HG02763 (cell line): ENCODE measurements around the gene DDX60.
"Not testable (repeated sequence)": the region's sequence is repeated elsewhere in the genome, so short reads cannot be mapped to it uniquely, and the experiment has no call there.

ENCODE experiments used
- ATAC-seq: cut with Tn5 transposase; IDR thresholded peaks from one replicate; pipeline ENCODE4 v1.9.1; 2021; ENCODE audit warnings: mild to moderate bottlenecking, moderate library complexity; ENCODE audit not compliant: unreplicated experiment

DDX60 gene

DNA sequence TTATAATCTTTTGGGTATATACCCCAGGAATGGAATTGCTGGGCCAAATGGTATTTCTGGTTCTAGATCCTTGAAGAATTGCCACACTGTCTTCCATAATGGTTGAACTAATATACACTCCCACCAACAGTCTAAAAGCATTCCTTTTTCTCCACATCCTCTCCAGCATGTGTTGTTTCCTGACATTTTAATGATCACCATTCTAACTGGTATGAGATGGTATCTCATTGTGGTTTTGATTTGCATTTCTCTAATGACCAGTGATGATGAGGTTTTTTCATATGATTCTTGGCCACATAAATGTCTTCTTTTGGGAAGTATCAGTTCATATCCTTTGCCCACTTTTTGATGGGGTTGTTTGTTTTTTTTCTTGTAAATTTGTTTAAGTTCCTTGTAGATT is 105.0 kb downstream of the DDX60 start:
- not testable (repeated sequence) for ATAC-seq

GRCh38 chr4:168212656-168213055 is 105.9 kb downstream of the DDX60 start:
- no peak for ATAC-seq

DNA sequence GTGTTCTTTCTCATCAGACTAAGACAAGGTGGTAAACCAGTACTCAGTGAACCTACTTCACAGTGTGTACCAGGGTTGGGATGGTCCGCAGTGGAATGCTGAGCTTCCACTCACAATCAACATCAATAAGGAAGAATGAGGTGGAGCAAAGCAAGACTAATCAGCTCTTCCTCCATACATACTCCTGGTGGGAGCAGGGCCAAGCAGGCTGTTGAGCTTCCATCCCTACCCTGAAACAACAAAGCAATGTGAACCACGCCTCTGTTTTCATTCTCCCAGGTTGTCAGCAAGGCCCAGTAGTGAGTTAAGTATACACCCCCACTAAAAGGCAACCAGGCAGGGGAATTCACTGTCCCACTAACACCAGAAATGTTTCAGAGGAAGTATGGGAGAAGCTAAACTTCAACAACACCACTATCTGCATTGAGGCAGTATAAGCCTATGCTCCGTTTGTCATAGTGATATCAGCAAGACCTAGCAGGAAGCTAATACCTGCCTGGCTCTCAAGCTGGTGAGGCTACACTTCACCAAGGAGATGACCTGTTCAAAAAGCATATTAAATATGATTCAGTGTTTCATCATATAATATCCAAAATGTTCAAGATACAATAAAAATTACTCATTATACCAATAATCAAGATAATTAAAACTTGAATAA is 109.5 kb downstream of the DDX60 start:
- no peak for ATAC-seq

GRCh38 chr4:168203233-168203911 is 115.2 kb downstream of the DDX60 start:
- ATAC-seq: no peak

DNA sequence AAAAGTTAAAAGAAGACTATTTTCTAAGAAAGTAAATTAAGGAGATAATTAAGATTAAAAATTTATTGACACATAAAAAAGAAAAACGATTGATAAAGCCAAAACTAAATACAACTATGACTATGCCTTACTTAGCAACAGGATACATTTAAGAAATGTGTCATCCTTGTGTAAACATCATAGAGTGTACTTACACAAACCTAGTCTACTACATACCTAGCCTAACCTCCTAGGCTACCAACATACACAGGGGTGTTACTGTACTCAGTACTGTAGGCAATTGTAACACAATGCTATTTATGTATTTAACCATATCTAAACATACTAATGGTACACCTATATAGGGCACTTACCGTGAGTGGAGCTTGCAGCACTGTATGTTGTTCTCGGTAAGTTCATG is 117.9 kb downstream of the DDX60 start:
- no peak for ATAC-seq

DNA sequence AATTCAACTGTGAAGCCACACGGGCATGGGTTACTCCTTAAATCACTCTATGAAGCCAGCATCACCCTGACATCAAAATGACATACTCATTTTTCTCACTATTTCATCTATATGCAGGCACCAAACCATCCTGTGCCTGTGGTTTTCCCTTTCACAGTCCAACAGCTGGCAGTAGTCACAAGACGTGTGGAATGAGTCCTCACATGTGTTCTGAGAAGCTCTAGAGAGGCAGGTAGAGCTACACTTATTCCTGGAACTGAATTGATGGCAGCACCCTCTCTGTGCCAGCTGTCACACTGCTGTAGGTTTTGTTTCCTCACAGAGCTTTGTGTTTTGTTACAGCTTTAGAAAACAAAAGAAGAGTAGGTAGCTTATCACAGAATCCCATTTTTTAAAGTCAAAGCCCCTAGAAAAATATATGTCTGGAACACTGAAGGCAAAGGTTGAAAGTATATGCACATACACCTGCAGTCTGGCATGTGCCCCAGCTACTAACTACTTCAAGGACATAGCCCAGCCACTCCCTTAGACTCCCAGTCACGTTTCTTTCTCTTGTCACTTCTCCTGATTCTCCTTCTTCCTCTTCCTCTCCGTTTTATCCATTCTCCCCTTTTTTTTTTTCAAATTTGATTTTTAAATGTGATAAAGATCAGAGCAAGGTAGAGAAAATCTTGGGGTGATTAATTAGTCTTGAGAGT is 119.1 kb downstream of the DDX60 start:
- ATAC-seq: no peak

DNA sequence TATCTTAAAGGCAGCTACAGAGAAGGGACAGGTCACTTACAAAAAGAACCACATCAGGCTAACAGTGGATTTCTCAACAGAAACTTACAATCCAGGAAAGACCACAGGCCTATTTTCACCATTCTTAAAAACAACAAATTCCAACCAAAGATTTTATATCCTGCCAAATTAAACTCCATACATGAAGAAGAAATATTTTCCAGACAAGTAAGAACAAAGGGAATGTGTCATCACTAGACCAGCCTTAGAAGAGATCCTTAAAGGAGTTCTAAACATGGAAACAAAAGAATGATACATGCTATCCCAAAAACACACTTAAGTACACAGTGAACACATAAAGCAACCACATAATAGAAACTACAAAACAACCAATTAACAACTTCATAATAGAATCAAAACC is 120.6 kb downstream of the DDX60 start:
- no peak for ATAC-seq

DNA sequence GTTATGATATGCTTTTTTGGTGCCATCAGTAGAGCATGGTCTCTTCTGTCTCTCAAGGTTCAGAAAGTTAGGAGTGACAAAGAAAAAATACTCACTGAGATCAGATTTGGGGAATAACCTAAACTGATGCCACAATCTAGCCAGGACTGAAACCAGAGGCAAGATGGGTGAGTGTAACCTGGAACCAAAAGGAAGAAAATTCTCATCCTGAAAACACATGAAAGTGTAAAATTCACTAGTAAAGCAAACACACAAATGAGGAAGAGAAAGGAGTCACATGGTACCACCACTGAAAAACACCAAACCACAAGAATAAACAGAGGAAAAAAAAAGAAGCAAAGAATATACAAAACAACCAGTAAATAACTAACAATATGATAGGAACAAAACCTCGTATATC is 129.8 kb downstream of the DDX60 start:
- peak; percentile 67 for ATAC-seq

GRCh38 chr4:168183717-168184571 is 134.6 kb downstream of the DDX60 start:
- ATAC-seq: no peak

- no peak for ATAC-seq
Measured at GRCh38 chr4:168177546-168178149, 140.9 kb downstream of the DDX60 start.

GRCh38 chr4:168174308-168174707 is 144.2 kb downstream of the DDX60 start:
- no peak for ATAC-seq

- ATAC-seq: no peak
Measured at GRCh38 chr4:168167714-168168284, 150.8 kb downstream of the DDX60 start.
